Vagina (tissue), 2 donors: ENCODE results near the gene DNM3. TPM values are rescaled to one million over a fixed set of nuclear protein-coding genes. Genes with fewer than 3 reads are reported as not detected.

ENCODE experiments used
- DNase-seq, 2 donors: peaks; one replicate each; pipeline ENCODE4 v3.0.0-alpha.2; 2017; ENCODE audit errors: extremely low spot score in 2 of 2
- H3K27ac ChIP-seq: fragments of 200-600 bp; sonication (generic); one replicate; pipeline ENCODE4 v1.5.1; 2019
- H3K27me3 ChIP-seq: fragments of 200-600 bp; sonication (generic); one replicate; pipeline ENCODE4 v1.5.1; 2019
- H3K36me3 ChIP-seq, 2 donors: fragments of 200-600 bp; sonication (generic); one replicate each; pipeline ENCODE4 v1.5.1; 2017 to 2019
- H3K4me1 ChIP-seq: fragments of 200-600 bp; sonication (generic); one replicate; pipeline ENCODE4 v1.5.1; 2019
- H3K4me3 ChIP-seq, 2 donors: fragments of 200-600 bp; sonication (generic); 1 replicate in 1 of 2; 2 replicates in 1 of 2; pipeline ENCODE4 v1.5.1; 2016 to 2019
- H3K9me3 ChIP-seq: fragments of 200-600 bp; sonication (generic); one replicate; pipeline ENCODE4 v1.5.1; 2019
- CTCF ChIP-seq, 3 experiments: fragments of 450-650 bp in 2 of 3; fragments of 200-600 bp in 1 of 3; sonication (generic) in 1 of 3; IDR thresholded peaks; one replicate each; pipeline ENCODE4 v1.5.1; 2017 to 2019; ENCODE audit warnings: antibody characterized with exemption in 3 of 3, mild to moderate bottlenecking in 2 of 3, moderate library complexity in 2 of 3
- POLR2A ChIP-seq, 2 donors: fragments of 450-650 bp; IDR thresholded peaks; one replicate each; pipeline ENCODE4 v1.6.1; 2017; ENCODE audit warnings: antibody characterized with exemption in 2 of 2, mild to moderate bottlenecking in 2 of 2, moderate library complexity in 2 of 2
- POLR2AphosphoS5 ChIP-seq, 2 donors: sonication (generic); formaldehyde crosslinking; IDR thresholded peaks; one replicate each; pipeline ENCODE4 v1.9.0; 2017; ENCODE audit warnings: antibody characterized with exemption in 2 of 2, mild to moderate bottlenecking in 2 of 2, low read depth in 1 of 2; ENCODE audit not compliant: insufficient read depth in 1 of 2
- intact Hi-C: fragments of 100-400 bp; cut with DNase I; formaldehyde crosslinking; loops from one replicate; pipeline ENCODE4 v1.15.1; 2023
- total RNA-seq: library from RNA; depleted of rRNA; stranded (reverse); fragments of >200 nt; gene quantifications from one replicate; pipeline ENCODE4 v1.2.3, GENCODE V29; 2016

Gene DNM3
- total RNA-seq, 1 donor from 2014 or later = 15.5 TPM

GRCh38 chr1:172420385-172420784, 579.1 kb downstream of the DNM3 start, which contains the start of gene C1orf105:
C1orf105 (plus strand) TSS chr1:172420685; CDS start chr1:172420886, 201 bp downstream.
- no peaks in the 10 kb centered on the region for H3K27me3 ChIP-seq
- H3K36me3 ChIP-seq = no peaks in the 10 kb centered on the region
- no peak within 1 kb of the TSS for H3K4me3 ChIP-seq
- no peaks in the 10 kb centered on the region for H3K4me1 ChIP-seq
- TF ChIP-seq POLR2AphosphoS5 (IDR thresholded peaks at IDR 0.05; ENCODE audit: insufficient read depth in 1 of 2, low read depth in 1 of 2) (no peak), CTCF (IDR thresholded peaks at IDR 0.05) (no peak), POLR2A (IDR thresholded peaks at IDR 0.05) (no peak)
- intact Hi-C loops = no loop called here
- no peak within 1 kb of the TSS for H3K27ac ChIP-seq
- H3K9me3 ChIP-seq = no peaks in the 10 kb centered on the region
- no peak for DNase-seq

GRCh38 chr1:172421974-172422604, 580.8 kb downstream of the DNM3 start:
- TF ChIP-seq POLR2AphosphoS5 (IDR thresholded peaks at IDR 0.05; ENCODE audit: insufficient read depth in 1 of 2, low read depth in 1 of 2) = no peak
- TF ChIP-seq CTCF (IDR thresholded peaks at IDR 0.05) = no peak
- no peak for TF ChIP-seq POLR2A (IDR thresholded peaks at IDR 0.05)
- H3K27me3 ChIP-seq = no peaks in the 10 kb centered on the region
- H3K36me3 ChIP-seq = no peaks in the 10 kb centered on the region
- intact Hi-C loops = no loop called here
- H3K27ac ChIP-seq = no peak overlapping the region
- H3K4me3 ChIP-seq = no peak overlapping the region
- no peak for DNase-seq
- no peaks in the 10 kb centered on the region for H3K4me1 ChIP-seq
- no peaks in the 10 kb centered on the region for H3K9me3 ChIP-seq

- intact Hi-C loops = no loop called here
- TF ChIP-seq POLR2A (IDR thresholded peaks at IDR 0.05) = no peak
- no peaks in the 10 kb centered on the region for H3K36me3 ChIP-seq
- no peak for DNase-seq
- H3K27me3 ChIP-seq = no peaks in the 10 kb centered on the region
- H3K9me3 ChIP-seq = no peaks in the 10 kb centered on the region
- H3K27ac ChIP-seq = no peak overlapping the region
- H3K4me3 ChIP-seq = no peak overlapping the region
- no peaks in the 10 kb centered on the region for H3K4me1 ChIP-seq
These were observed 582.0 kb downstream of the DNM3 start for GRCh38 chr1:172423336-172423735.

GRCh38 chr1:172425339-172425738, 584.0 kb downstream of the DNM3 start:
- intact Hi-C loops = no loop called here
- TF ChIP-seq POLR2AphosphoS5 (IDR thresholded peaks at IDR 0.05; ENCODE audit: insufficient read depth in 1 of 2, low read depth in 1 of 2) = no peak
- no peak for TF ChIP-seq CTCF (IDR thresholded peaks at IDR 0.05)
- TF ChIP-seq POLR2A (IDR thresholded peaks at IDR 0.05) = no peak
- no peaks in the 10 kb centered on the region for H3K9me3 ChIP-seq
- no peak for DNase-seq
- no peaks in the 10 kb centered on the region for H3K27me3 ChIP-seq
- no peak overlapping the region for H3K27ac ChIP-seq
- no peaks in the 10 kb centered on the region for H3K36me3 ChIP-seq
- H3K4me1 ChIP-seq = no peaks in the 10 kb centered on the region
- H3K4me3 ChIP-seq = no peak overlapping the region

GRCh38 chr1:172427191-172427590, 585.9 kb downstream of the DNM3 start:
- no peak for TF ChIP-seq CTCF (IDR thresholded peaks at IDR 0.05)
- no peak for TF ChIP-seq POLR2AphosphoS5 (IDR thresholded peaks at IDR 0.05; ENCODE audit: insufficient read depth in 1 of 2, low read depth in 1 of 2)
- no peak for TF ChIP-seq POLR2A (IDR thresholded peaks at IDR 0.05)
- no peak overlapping the region for H3K27ac ChIP-seq
- peaks cover 14% of the 10 kb centered on the region for H3K4me1 ChIP-seq
- intact Hi-C loops = no loop called here
- no peaks in the 10 kb centered on the region for H3K9me3 ChIP-seq
- no peaks in the 10 kb centered on the region for H3K36me3 ChIP-seq
- H3K27me3 ChIP-seq = no peaks in the 10 kb centered on the region
- DNase-seq = no peak
- H3K4me3 ChIP-seq = no peak overlapping the region
